ENCODE measurements around the gene PGLYRP3.

PGLYRP3 gene

GRCh38 chr1:153250166-153250565, 62.6 kb downstream of the PGLYRP3 start (continued):
- TF ChIP-seq, protein P1, sequence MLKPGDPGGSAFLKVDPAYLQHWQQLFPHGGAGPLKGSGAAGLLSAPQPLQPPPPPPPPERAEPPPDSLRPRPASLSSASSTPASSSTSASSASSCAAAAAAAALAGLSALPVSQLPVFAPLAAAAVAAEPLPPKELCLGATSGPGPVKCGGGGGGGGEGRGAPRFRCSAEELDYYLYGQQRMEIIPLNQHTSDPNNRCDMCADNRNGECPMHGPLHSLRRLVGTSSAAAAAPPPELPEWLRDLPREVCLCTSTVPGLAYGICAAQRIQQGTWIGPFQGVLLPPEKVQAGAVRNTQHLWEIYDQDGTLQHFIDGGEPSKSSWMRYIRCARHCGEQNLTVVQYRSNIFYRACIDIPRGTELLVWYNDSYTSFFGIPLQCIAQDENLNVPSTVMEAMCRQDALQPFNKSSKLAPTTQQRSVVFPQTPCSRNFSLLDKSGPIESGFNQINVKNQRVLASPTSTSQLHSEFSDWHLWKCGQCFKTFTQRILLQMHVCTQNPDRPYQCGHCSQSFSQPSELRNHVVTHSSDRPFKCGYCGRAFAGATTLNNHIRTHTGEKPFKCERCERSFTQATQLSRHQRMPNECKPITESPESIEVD (tag by site-specific recombination; IDR thresholded peaks at IDR 0.05): no peak
- no peak for TF ChIP-seq ZNF214 (tag by site-specific recombination; IDR thresholded peaks at IDR 0.05; ENCODE audit: borderline replicate concordance)

- H3K27ac ChIP-seq (ENCODE audit: extremely low read depth, low read depth, low read length): no peak overlapping the region
- CTCF ChIA-PET: interaction anchor here (0.9 kb wide), 1 partner anchor 9 kb away, joined by 5 read pairs; no protein-coding TSS in a partner anchor
- POLR2A ChIA-PET: no interaction called here
Observed at GRCh38 chr1:153248176-153248879, 64.4 kb downstream of the PGLYRP3 start.

More at GRCh38 chr1:153248176-153248879, 64.4 kb downstream of the PGLYRP3 start:
- no peaks in the 10 kb centered on the region for H3K36me3 ChIP-seq (ENCODE audit: control insufficient read depth in 2 of 2, insufficient read depth in 1 of 2, low read length in 2 of 2)
- H3K4me3 ChIP-seq (ENCODE audit: low read depth, low read length): no peak overlapping the region
- H3K4me1 ChIP-seq (ENCODE audit: control insufficient read depth, insufficient read depth, low read length): no peaks in the 10 kb centered on the region
- TF ChIP-seq ZBTB17 (tag by site-specific recombination; IDR thresholded peaks at IDR 0.05): peak; percentile 44; the same call in 1 of the 2 replicates
- no peak for TF ChIP-seq KLF7 (tag by site-specific recombination; IDR thresholded peaks at IDR 0.05; ENCODE audit: borderline replicate concordance)
- TF ChIP-seq KLF17 (tag by site-specific recombination; IDR thresholded peaks at IDR 0.05): no peak
- no peak for TF ChIP-seq ZNF555 (tag by site-specific recombination; conservative IDR thresholded peaks at IDR 0.05)
- no peaks in the 10 kb centered on the region for H3K9me3 ChIP-seq (ENCODE audit: control insufficient read depth, insufficient read depth, low read depth, low read length)

All from HEK293 (cell line).